Glomerular endothelial cell (primary cell): ENCODE results near the gene P2RX7. TPM values are rescaled to one million over a fixed set of nuclear protein-coding genes. Genes with fewer than 3 reads are reported as not detected.
A peak's percentile ranks its signal among the peaks of the same experiment; 100 is the strongest.

Source experiments
- DNase-seq: peaks from one replicate; pipeline ENCODE4 v3.0.0-alpha.2; 2011; ENCODE audit warnings: low read depth, low spot score; ENCODE audit errors: extremely low read depth
- total RNA-seq: library from RNA; depleted of rRNA; stranded (reverse); fragments of >200 nt; gene quantifications from 2 replicates; pipeline ENCODE4 v1.2.3, GENCODE V29; 2015

P2RX7 gene
- total RNA-seq, 1 donor from 2014 or later: 2.6 TPM

- DNase-seq: no peak
Measured at GRCh38 chr12:121110211-121110940, 22.3 kb upstream of the P2RX7 start.

GRCh38 chr12:121111684-121112083, 21.0 kb upstream of the P2RX7 start:
- no peak for DNase-seq

- DNase-seq: no peak
Measured at GRCh38 chr12:121112496-121112895, 20.2 kb upstream of the P2RX7 start.

GRCh38 chr12:121113057-121113456, 19.6 kb upstream of the P2RX7 start:
- DNase-seq: no peak

- no peak for DNase-seq
Measured at GRCh38 chr12:121114019-121114639, 18.5 kb upstream of the P2RX7 start.

- DNase-seq: no peak
Measured at GRCh38 chr12:121114806-121115205, 17.9 kb upstream of the P2RX7 start.

- DNase-seq: no peak
Measured at GRCh38 chr12:121115530-121115929, 17.1 kb upstream of the P2RX7 start.

GRCh38 chr12:121116318-121117225, 16.1 kb upstream of the P2RX7 start:
- no peak for DNase-seq

GRCh38 chr12:121117226-121117777, 15.4 kb upstream of the P2RX7 start:
- DNase-seq: no peak

GRCh38 chr12:121120323-121120722, 12.4 kb upstream of the P2RX7 start:
- no peak for DNase-seq

- no peak for DNase-seq
Measured at GRCh38 chr12:121120989-121121755, 11.5 kb upstream of the P2RX7 start.

- DNase-seq: no peak
Measured at GRCh38 chr12:121121805-121122204, 10.9 kb upstream of the P2RX7 start.

- no peak for DNase-seq
Measured at GRCh38 chr12:121123488-121123887, 9.2 kb upstream of the P2RX7 start.

GRCh38 chr12:121124402-121125109, 8.1 kb upstream of the P2RX7 start:
- peak; percentile 78 for DNase-seq

- DNase-seq: no peak
Measured at GRCh38 chr12:121127501-121127900, 5.2 kb upstream of the P2RX7 start.

- peak; percentile 63 for DNase-seq
Measured at GRCh38 chr12:121128908-121129810, 3.5 kb upstream of the P2RX7 start.

- DNase-seq: no peak
Measured at GRCh38 chr12:121129811-121130147, 2.9 kb upstream of the P2RX7 start.

- DNase-seq: no peak
Measured at GRCh38 chr12:121130866-121131373, 1.8 kb upstream of the P2RX7 start.

- no peak for DNase-seq
Measured at GRCh38 chr12:121131941-121132341, 735 bp upstream of the P2RX7 start.
